C4-2B (cell line): ENCODE measurements around the gene KLK5.
"Not testable (repeated sequence)": the region's sequence is repeated elsewhere in the genome, so short reads cannot be mapped to it uniquely, and the experiment has no call there.

Source experiments
- H3K27ac ChIP-seq: fragments of 450-650 bp; 2 replicates; pipeline ENCODE4 v1.5.1; 2017
- CTCF ChIP-seq: fragments of 450-650 bp; conservative IDR thresholded peaks from 2 replicates; pipeline ENCODE4 v1.5.1; 2017; ENCODE audit warnings: mild to moderate bottlenecking
- ZFX ChIP-seq: fragments of 450-650 bp; IDR thresholded peaks from 2 replicates; pipeline ENCODE4 v1.6.1; 2017

The KLK5 gene

GRCh38 chr19:50992666-50993035 is 39.8 kb upstream of the KLK5 start:
- no peak overlapping the region for H3K27ac ChIP-seq
- TF ChIP-seq ZFX, result no peak
- TF ChIP-seq CTCF, result no peak

- not testable (repeated sequence) for H3K27ac ChIP-seq
Observed at GRCh38 chr19:50984416-50984815, 31.6 kb upstream of the KLK5 start.

GRCh38 chr19:50983625-50984292 is 30.9 kb upstream of the KLK5 start, which contains the start of gene KLK7:
Gene KLK7 (minus strand): TSS chr19:50983917. CDS start chr19:50982399, 1,518 bp downstream.
- TF ChIP-seq ZFX (no peak), CTCF (no peak)
- no peak within 1 kb of the TSS for H3K27ac ChIP-seq

- TF ChIP-seq CTCF (no peak), ZFX (no peak)
Observed at GRCh38 chr19:50982186-50982585, 29.3 kb upstream of the KLK5 start.

GRCh38 chr19:50981587-50982146 is 28.8 kb upstream of the KLK5 start:
- H3K27ac ChIP-seq, result no peak overlapping the region
- TF ChIP-seq ZFX (no peak), CTCF (no peak)

More at GRCh38 chr19:50982186-50982585, 29.3 kb upstream of the KLK5 start:
- no peak overlapping the region for H3K27ac ChIP-seq

GRCh38 chr19:50980208-50980607 is 27.4 kb upstream of the KLK5 start:
- no peak for TF ChIP-seq CTCF
- no peak for TF ChIP-seq ZFX
- H3K27ac ChIP-seq, result no peak overlapping the region

GRCh38 chr19:50979758-50980157 is 26.9 kb upstream of the KLK5 start:
- H3K27ac ChIP-seq, result no peak overlapping the region
- no peak for TF ChIP-seq CTCF
- no peak for TF ChIP-seq ZFX

- H3K27ac ChIP-seq, result no peak overlapping the region
- TF ChIP-seq ZFX (no peak), CTCF (no peak)
Observed at GRCh38 chr19:50978772-50979390, 26.0 kb upstream of the KLK5 start.
